ENCODE measurements around the gene CENPP. TPM values are rescaled to one million over a fixed set of nuclear protein-coding genes. Genes with fewer than 3 reads are reported as not detected.

Gene CENPP
- total RNA-seq, 1 donor from 2014 or later, result 1.2 TPM

GRCh38 chr9:92507496-92507895 is 181.7 kb downstream of the CENPP start:
- DNase-seq (ENCODE audit: low read depth), result no peak

- no peak for DNase-seq (ENCODE audit: low read depth)
Measured at GRCh38 chr9:92508018-92508820, 182.5 kb downstream of the CENPP start.

GRCh38 chr9:92509050-92509449 is 183.3 kb downstream of the CENPP start:
- no peak for DNase-seq (ENCODE audit: low read depth)

GRCh38 chr9:92510747-92511146 is 185.0 kb downstream of the CENPP start:
- DNase-seq (ENCODE audit: low read depth), result no peak

GRCh38 chr9:92512622-92513021 is 186.9 kb downstream of the CENPP start:
- DNase-seq (ENCODE audit: low read depth), result no peak

GRCh38 chr9:92513349-92513748 is 187.6 kb downstream of the CENPP start:
- DNase-seq (ENCODE audit: low read depth), result no peak

- DNase-seq (ENCODE audit: low read depth), result no peak
Measured at GRCh38 chr9:92514635-92515034, 188.9 kb downstream of the CENPP start.

- DNase-seq (ENCODE audit: low read depth), result no peak
Measured at GRCh38 chr9:92516521-92516920, 190.8 kb downstream of the CENPP start.

- DNase-seq (ENCODE audit: low read depth), result no peak
Measured at GRCh38 chr9:92517046-92517445, 191.3 kb downstream of the CENPP start.

GRCh38 chr9:92518199-92518598 is 192.4 kb downstream of the CENPP start:
- DNase-seq (ENCODE audit: low read depth), result no peak

- no peak for DNase-seq (ENCODE audit: low read depth)
Measured at GRCh38 chr9:92520837-92521236, 195.1 kb downstream of the CENPP start.

- DNase-seq (ENCODE audit: low read depth), result no peak
Measured at GRCh38 chr9:92522983-92523970, 197.5 kb downstream of the CENPP start.

GRCh38 chr9:92524881-92525280 is 199.1 kb downstream of the CENPP start:
- no peak for DNase-seq (ENCODE audit: low read depth)

GRCh38 chr9:92525306-92525705 is 199.6 kb downstream of the CENPP start:
- no peak for DNase-seq (ENCODE audit: low read depth)

GRCh38 chr9:92527291-92527828 is 201.6 kb downstream of the CENPP start:
- DNase-seq (ENCODE audit: low read depth), result no peak

- DNase-seq (ENCODE audit: low read depth), result no peak
Measured at GRCh38 chr9:92527832-92528521, 202.2 kb downstream of the CENPP start.

GRCh38 chr9:92528522-92528849 is 202.7 kb downstream of the CENPP start:
- no peak for DNase-seq (ENCODE audit: low read depth)

GRCh38 chr9:92529124-92529523 is 203.4 kb downstream of the CENPP start:
- DNase-seq (ENCODE audit: low read depth), result no peak

GRCh38 chr9:92530893-92531292 is 205.1 kb downstream of the CENPP start:
- no peak for DNase-seq (ENCODE audit: low read depth)

GRCh38 chr9:92534204-92534603 is 208.5 kb downstream of the CENPP start:
- DNase-seq (ENCODE audit: low read depth), result no peak

GRCh38 chr9:92534674-92535073 is 208.9 kb downstream of the CENPP start:
- DNase-seq (ENCODE audit: low read depth), result no peak
